ENCODE results near the gene AKT2. TPM values are rescaled to one million over a fixed set of nuclear protein-coding genes. Genes with fewer than 3 reads are reported as not detected.
A peak's percentile ranks its signal among the peaks of the same experiment; 100 is the strongest.

The AKT2 gene
- total RNA-seq, 1 experiment from 2014 or later, result 150 TPM

DNA sequence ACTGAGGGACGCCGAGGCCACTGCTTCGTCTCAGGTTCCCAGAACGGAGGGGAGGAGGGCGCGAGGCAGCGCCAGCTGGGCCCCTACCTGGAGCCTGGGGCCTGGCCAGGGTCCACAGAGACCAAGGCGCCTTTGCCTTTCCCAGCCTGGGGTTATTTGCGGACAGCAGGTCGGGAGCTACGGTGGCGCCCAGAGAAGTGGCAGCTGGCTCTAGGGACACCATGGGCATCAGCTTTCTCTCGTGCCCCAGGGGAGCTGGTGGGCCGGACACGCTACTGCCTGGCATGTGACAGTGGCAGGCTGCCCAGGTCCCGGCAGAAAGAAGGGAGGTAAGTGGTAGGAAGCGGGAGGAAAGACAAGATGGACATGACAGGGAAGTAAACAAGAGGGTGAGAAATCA is 19.0 kb downstream of the AKT2 start:
- H3K9me3 Mint-ChIP-seq, result no peaks in the 10 kb centered on the region
- Histone ChIP-seq H2AFZ (ENCODE audit: low read length) (no peak overlapping the region), H3K79me1 (ENCODE audit: insufficient read depth, low read depth, low read length, poor library complexity, severe bottlenecking) (no peaks in the 10 kb centered on the region), H3K9me3 (ENCODE audit: control insufficient read depth, low read depth, low read length) (no peaks in the 10 kb centered on the region), H3K79me2 (ENCODE audit: insufficient read depth, low read length) (no peaks in the 10 kb centered on the region), H2BK15ac (ENCODE audit: low read depth, low read length) (no peak overlapping the region), H4K91ac (ENCODE audit: insufficient read length, low read depth, low read length) (no peak overlapping the region), H3K4me2 (ENCODE audit: insufficient read depth, insufficient read length, low read length) (no peak overlapping the region), H2BK20ac (ENCODE audit: low read depth, low read length, poor library complexity, severe bottlenecking) (no peak overlapping the region), H3K14ac (ENCODE audit: insufficient read depth, low read length) (no peak overlapping the region), H4K5ac (ENCODE audit: insufficient read length, low read depth, low read length) (no peak overlapping the region), H3K4ac (ENCODE audit: low read depth, low read length) (no peak overlapping the region), H3K56ac (ENCODE audit: insufficient read length, low read depth, low read length) (no peak overlapping the region), H3K27ac (ENCODE audit: insufficient read length, low read depth, low read length) (no peak overlapping the region), H2BK5ac (ENCODE audit: insufficient read length, low read length) (no peak overlapping the region), H3K4me1 (ENCODE audit: insufficient read depth, low read length) (no peaks in the 10 kb centered on the region), H3K18ac (ENCODE audit: insufficient read length, low read depth, low read length) (no peak overlapping the region), H4K20me1 (ENCODE audit: control insufficient read depth, insufficient read depth, insufficient read length) (peaks cover 2% of the 10 kb centered on the region), H4K8ac (replicated peaks; ENCODE audit: insufficient read length, low read depth, low read length) (no peak overlapping the region), H2BK120ac (ENCODE audit: low read depth, low read length, poor library complexity, severe bottlenecking) (no peak overlapping the region), H3K9ac (ENCODE audit: extremely low read depth, insufficient read length, low read length) (no peak overlapping the region), H3K23me2 (ENCODE audit: insufficient read length, low read depth, low read length, poor library complexity, severe bottlenecking) (no peaks in the 10 kb centered on the region), H2AK5ac (ENCODE audit: insufficient read length, low read length) (no peak overlapping the region), H3K23ac (ENCODE audit: insufficient read length, low read depth, low read length) (no peak overlapping the region), H3K27me3 (ENCODE audit: insufficient read depth, low read length) (no peaks in the 10 kb centered on the region), H2BK12ac (ENCODE audit: insufficient read length, low read depth, low read length) (no peak overlapping the region), H3T11ph (ENCODE audit: low read length) (no peak overlapping the region)
- H3K4me3 Mint-ChIP-seq, result no peak overlapping the region
- peak overlapping the region in 2 of 3 experiments; percentile 12 to 88; a peak in 3 of 7 replicates for H3K27ac Mint-ChIP-seq
- DNase-seq, result no peak
- TF ChIP-seq CTCF (conservative IDR thresholded peaks at IDR 0.05), result no peak
- no peaks in the 10 kb centered on the region; the same call in 1 of the 2 replicates for H3K27me3 Mint-ChIP-seq (ENCODE audit: low read depth)
- peaks cover 33 to 37% of the 10 kb centered on the region in 2 experiments for H3K4me1 Mint-ChIP-seq
- peaks cover 18 to 39% (median 36%) of the 10 kb centered on the region in 3 experiments; a peak in 6 of 7 replicates for H3K36me3 Mint-ChIP-seq (ENCODE audit: insufficient read depth in 1 of 3, low read depth in 3 of 3)
- WGBS (ENCODE audit: extremely low coverage, insufficient read length, low lambda C conversion rate), result no CpG with 5 or more reads among the region's 17 CpGs
